HPDE6-E6E7 (cell line): Measurements from ENCODE around the gene GANAB.
"Not testable (repeated sequence)": the region's sequence is repeated elsewhere in the genome, so short reads cannot be mapped to it uniquely, and the experiment has no call there.

Experiments used
- DNase-seq: peaks from one replicate; pipeline ENCODE4 v3.0.0; 2011; ENCODE audit warnings: missing footprints; ENCODE audit errors: extremely low spot score

Gene GANAB

GRCh38 chr11:62621567-62622470 lies 24.6 kb downstream of the GANAB start, which contains the start of gene B3GAT3:
Gene B3GAT3 (minus strand): TSS chr11:62621986. CDS start chr11:62621947, 39 bp downstream.
- peak; percentile 99 for DNase-seq

GRCh38 chr11:62621027-62621566 lies 25.3 kb downstream of the GANAB start:
- no peak for DNase-seq

DNA sequence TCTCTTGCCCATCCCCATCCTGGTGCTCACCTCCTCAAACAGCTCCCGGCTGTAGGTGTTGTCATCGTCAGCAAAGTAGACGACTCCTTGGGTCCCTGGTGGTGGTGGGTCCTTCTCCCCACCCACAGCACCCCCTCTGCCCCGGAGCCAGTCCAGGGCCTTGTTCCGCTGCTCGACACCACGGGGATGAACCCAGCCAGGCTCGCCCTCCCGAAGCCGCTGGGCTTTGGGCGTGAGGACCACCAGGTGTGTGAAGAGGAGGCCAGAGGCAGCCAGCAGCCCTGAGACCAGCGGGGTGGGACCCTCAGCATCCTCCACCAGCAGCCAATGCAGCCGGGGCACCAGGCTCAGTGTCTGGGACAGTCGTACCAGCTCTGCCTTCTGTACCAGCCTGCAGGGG lies 29.5 kb downstream of the GANAB start:
- not testable (repeated sequence) for DNase-seq

DNA sequence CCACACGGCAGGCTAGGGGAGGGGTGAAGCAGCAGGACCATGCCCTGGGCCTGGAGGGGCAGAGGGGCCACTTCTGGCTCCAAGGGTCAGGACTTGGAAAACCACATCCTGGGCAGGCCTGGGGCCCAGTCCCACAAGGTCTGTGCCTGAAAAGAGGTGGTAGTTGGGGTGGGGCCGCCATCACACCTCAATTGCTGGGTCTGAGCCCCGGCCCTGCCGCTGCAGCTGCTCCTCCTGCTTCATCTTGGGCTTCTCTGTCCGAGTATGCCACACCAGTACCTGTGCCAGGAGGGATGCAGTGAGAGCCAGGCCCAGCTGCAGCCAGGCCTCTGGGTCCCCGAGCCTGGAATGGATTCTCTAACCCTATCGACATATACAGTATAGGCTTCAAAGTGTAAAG lies 30.9 kb downstream of the GANAB start:
- no peak for DNase-seq

- peak; percentile 58 for DNase-seq
These were observed 32.1 kb downstream of the GANAB start for GRCh38 chr11:62614275-62614674.

GRCh38 chr11:62613291-62613778 lies 33.1 kb downstream of the GANAB start:
- DNase-seq, result no peak

DNA sequence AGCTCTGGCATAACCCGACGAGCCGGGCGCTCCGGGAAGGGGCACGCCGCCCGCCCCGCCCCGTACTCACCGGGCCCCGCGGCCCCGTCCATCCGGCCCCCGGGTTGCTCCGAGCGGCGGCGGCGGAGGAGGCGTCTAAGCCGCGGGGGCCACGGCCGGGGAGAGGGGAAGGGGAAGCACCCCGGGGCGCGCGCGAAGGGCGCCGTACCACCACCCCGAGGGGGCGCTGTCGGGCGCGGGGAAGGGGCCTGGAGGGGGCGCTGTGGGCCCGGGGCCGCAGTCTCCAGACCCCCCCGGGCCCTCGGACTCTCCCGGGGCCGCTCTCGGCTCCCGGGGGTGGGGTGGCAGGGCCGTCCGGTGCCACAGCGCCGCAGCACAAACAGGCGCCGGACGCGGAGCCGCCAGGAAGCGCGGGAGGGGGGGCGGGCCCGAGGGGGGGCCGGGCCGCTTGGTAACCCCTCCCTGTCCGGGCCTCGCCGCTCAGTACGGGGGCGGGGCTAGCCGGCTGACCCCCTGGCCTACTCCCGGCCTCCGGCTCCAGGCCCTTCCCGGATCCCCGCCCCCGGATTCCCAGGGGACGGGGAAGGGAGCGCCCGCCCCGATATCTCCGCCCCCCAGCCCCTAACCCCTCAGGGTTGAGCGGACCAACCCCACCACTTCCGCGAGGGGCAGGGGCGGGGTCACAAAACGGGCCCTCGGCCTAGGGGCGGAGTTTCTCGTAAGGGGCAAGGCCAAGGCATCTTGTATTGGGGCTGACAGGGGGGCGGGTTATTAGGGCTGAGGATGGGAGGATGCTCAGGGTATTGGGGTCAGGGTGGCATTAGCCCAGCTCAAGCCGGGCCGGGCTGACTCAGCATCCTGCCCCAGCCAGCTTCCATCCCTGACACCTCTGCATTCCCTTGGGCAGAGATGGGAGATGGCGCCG lies 33.8 kb downstream of the GANAB start, which contains the start of the genes EML3 and ROM1:
Gene EML3, minus strand, starts transcription at position 410 of the 925 bp plus-strand sequence. Its CDS starts 318 bp downstream, at position 92.
Gene ROM1, plus strand, starts transcription at position 892 of the 925 bp plus-strand sequence. Its CDS starts 25 bp downstream, at position 917.
- peak; percentile 71 for DNase-seq

- DNase-seq, result no peak
These were observed 34.6 kb downstream of the GANAB start for GRCh38 chr11:62611705-62612365.

GRCh38 chr11:62610814-62611704 lies 35.4 kb downstream of the GANAB start:
- DNase-seq, result no peak

DNA sequence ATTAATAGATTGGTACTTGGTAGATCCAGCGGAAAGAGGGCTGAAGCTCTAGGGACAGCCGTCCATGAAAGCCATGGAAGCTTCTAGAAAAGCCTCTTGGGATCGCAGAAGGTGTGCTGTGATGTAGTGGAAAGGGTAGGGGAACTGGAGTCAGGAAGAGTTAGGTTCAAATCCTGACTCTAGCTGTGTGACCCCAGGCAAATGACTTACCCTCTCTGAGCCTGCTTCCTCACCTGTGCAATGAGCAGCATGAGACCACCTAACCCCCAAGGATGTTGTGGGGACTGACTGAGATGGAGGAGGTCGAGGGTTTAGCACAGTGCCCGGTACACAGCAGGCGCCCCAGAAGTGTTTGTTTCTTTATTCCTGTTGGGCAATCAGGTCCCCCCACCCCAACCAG lies 36.0 kb downstream of the GANAB start:
- no peak for DNase-seq

DNA sequence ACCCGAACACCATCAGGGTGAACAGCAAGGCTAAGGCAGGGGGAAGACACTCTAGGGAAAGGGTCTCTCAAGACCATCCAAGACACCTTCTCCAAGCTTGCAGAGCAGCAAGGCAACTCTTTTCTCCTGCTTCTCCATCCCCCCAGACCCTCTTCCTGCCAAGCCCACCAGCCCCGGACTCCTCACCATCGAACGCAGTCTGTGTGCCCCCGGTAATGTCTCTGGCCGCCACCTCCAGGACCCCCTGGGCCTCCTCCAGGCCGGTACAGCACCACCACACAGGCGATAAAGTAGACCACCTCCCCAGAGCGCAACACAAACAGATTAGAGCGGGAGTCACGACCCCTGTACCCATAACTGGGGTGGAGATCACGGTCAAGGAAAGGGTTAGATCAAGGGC lies 37.6 kb downstream of the GANAB start:
- DNase-seq, result no peak

GRCh38 chr11:62607714-62608113 lies 38.7 kb downstream of the GANAB start:
- no peak for DNase-seq

- DNase-seq, result no peak
These were observed 40.5 kb downstream of the GANAB start for GRCh38 chr11:62605902-62606301.

GRCh38 chr11:62605467-62605866 lies 40.9 kb downstream of the GANAB start:
- no peak for DNase-seq

DNA sequence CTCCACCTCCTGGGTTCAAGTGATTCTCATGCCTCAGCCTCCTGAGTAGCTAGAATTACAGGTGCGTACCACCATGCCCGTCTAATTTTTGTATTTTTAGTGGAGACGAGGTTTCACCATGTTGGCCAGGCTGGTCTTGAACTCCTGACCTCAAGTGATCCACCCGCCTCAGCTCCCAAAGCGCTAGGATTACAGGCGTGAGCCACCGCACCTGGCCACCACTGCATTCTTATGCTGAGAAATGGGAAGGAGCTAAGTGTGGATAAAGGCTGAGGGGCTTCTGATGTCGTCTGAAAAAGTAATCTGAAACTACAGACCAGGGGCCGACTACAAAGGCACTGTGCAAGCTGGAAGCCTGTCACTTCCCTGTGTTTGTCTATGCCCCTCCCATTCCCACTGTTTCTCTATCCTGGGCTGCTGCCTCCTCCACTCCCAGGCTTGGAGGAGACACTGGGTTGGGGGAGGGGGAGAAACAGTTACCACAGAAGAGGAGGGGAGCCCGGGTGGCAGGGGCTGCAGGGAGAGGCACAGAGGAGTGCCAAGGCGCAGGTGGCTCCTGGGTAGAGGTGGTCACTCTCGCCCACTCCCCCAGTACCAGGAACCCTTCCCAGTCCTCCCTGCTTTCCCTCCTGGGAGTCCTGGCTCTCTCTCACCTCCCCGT lies 41.8 kb downstream of the GANAB start:
- no peak for DNase-seq

DNA sequence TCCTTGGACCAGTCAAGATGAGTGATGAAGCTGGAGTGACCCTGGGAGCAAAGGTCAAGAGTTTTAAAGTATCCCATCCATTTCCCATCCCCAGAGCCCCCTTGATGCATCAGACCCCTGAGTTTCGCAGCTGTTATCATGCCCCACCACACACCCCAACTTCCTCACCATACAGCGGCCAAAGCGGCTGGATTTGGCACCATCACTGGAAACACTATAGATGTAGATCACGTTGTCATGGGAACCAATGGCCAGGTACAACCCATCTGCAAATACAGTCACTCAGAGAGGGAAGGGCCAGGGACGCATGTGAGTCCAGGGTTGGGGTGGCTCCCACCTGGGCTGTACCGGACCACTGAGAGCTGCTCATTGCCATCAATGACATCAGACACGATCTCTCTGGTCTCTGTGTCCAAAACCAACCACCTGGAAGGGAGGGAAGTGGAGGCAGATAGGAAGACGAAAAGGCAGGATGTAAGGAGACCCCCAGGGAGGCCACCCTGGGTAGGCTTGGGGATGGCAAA lies 42.6 kb downstream of the GANAB start:
- DNase-seq, result no peak

GRCh38 chr11:62603072-62603408 lies 43.4 kb downstream of the GANAB start:
- no peak for DNase-seq

GRCh38 chr11:62602141-62603071 lies 44.0 kb downstream of the GANAB start:
- peak; percentile 86 for DNase-seq
